HG03108 (cell line): ENCODE data around the gene MTMR8.

Source experiments
- ATAC-seq: cut with Tn5 transposase; IDR thresholded peaks from one replicate; pipeline ENCODE4 v1.9.1; 2021; ENCODE audit warnings: moderate library complexity; ENCODE audit not compliant: unreplicated experiment

Gene MTMR8

DNA sequence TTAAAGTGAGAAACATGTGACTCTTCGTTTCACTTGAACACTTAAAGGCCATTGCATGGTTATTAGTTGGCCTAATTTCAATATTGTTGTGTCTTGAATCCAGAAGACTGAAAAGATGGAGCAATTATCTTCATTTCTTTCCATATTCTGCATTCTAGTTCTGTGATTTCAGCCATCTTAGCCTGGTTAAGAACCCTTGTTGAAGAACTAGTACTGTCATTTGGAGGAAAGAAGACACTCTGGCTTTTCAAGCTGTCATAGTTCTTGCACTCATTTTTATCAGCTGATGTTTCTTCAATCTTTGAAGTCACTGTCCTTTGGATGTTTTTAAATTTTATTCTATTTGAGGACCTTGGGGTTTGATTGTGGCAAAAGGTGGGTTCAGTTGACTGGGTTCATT lies 81.6 kb downstream of the MTMR8 start:
- no peak for ATAC-seq

- ATAC-seq = no peak
Observed at GRCh38 chrX:64306712-64307111, 88.5 kb downstream of the MTMR8 start.

GRCh38 chrX:64291123-64291522 lies 104.1 kb downstream of the MTMR8 start:
- ATAC-seq = no peak

DNA sequence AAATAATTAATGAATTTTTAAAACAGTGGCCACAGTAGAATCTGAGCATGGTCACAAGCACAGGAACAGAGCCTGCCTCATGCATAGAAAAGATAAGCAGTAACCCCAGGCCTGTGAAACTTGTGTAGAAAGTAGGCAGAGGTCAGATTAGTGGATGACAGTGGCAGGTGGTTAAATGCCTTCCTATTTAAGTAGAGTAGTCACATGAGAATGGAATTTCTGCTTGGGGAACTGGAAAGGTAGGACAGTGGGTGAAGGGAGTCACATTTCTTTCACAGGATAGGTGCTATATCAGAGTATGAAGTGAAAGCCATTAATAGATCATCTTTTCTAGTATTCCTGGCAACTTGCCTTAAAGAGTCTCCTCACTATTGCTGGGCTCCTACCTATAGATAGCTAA lies 130.0 kb downstream of the MTMR8 start:
- ATAC-seq = no peak

GRCh38 chrX:64230123-64230970 lies 164.9 kb downstream of the MTMR8 start, which contains the start of gene ASB12:
TSS of gene ASB12 (minus strand) at chrX:64230607. CDS start at chrX:64225650, 4,957 bp downstream.
- no peak for ATAC-seq

- no peak for ATAC-seq
Observed at GRCh38 chrX:64229154-64229553, 166.1 kb downstream of the MTMR8 start.
